G401.6 (cell line): ENCODE data around the gene CYP4F22.
A peak's percentile ranks its signal among the peaks of the same experiment; 100 is the strongest.
"Not testable (repeated sequence)": the region's sequence is repeated elsewhere in the genome, so short reads cannot be mapped to it uniquely, and the experiment has no call there.

Experiments
- FAIRE-seq: peaks from 2 replicates; lab custom pipeline; 2012; peaks lifted over from hg19 to GRCh38; lab: Jason Lieb, UNC

CYP4F22 gene

DNA sequence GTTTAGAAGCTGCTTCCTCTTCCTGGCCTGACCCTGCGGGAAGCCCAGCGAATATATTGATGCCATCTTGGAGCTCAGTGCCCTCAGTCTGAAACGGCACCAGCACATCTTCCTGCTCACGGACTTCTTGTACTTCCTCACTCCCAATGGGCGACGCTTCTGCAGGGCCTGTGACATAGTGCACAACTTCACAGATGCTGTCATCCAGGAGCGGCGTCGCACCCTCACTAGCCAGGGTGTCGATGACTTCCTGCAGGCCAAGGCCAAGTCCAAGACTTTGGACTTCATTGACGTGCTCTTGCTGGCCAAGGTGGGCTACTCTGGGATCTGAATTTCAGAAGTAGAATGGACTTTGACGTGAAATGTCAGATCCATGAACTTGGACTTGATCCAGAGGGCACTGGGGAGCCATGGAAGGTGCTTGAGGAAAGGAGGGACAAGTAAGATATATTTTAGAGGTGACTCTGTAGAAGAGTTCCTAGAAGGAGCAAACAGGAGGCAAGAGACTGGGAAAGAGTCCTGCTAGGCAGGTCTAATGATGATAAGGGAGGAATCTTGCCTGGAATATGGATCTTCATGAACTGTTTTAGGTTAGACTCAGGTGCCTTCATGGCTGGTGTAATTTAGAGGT, 68.3 kb downstream of the CYP4F22 start:
- FAIRE-seq, result no peak

GRCh38 chr19:15577184-15577771, 69.0 kb downstream of the CYP4F22 start:
- FAIRE-seq, result no peak

- no peak for FAIRE-seq
Measured at GRCh38 chr19:15583346-15583745, 75.0 kb downstream of the CYP4F22 start.

GRCh38 chr19:15584095-15584494, 75.8 kb downstream of the CYP4F22 start:
- no peak for FAIRE-seq

DNA sequence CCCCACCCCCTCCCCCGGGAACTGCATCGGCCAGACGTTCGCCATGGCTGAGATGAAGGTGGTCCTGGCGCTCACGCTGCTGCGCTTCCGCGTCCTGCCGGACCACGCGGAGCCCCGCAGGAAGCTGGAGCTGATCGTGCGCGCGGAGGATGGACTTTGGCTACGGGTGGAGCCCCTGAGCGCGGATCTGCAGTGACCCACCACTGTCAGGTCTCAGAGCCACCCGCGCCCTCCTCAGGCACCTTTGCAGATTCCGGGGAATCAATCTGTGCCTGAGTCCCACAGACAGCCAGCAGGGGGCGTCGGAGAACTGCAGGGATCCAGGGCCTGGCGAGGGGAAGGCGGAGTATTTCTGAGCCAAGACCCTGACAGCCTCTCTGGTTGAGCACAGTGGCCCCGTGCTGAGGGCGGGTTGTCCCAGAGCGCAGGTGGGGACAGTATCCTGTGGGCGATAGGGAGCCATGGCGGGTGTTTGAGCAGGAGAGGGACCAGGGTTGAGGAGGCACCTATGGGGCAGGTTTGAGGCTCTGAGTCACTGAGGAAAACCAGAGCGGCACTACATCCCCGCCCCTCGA, 76.3 kb downstream of the CYP4F22 start:
- FAIRE-seq, result peak; percentile 45

DNA sequence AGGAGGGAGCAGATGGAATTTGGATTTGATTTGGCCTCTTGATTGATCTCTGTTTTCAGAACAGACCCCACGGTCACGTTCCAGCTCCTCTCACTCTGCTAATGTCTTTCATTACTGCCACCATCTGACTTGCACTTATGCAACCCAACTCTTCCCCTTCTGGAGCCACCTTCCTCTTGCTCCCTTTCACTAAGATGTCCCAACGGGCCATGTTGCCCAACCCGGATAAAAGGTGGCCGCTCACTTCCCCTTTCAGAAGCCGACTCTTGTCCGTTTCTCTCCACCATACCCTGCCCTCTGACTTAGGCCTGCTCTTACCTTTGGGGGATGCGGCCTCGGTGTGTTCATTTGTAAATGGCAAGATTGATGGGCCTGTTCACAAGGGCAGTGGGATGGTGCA, 79.3 kb downstream of the CYP4F22 start:
- no peak for FAIRE-seq

DNA sequence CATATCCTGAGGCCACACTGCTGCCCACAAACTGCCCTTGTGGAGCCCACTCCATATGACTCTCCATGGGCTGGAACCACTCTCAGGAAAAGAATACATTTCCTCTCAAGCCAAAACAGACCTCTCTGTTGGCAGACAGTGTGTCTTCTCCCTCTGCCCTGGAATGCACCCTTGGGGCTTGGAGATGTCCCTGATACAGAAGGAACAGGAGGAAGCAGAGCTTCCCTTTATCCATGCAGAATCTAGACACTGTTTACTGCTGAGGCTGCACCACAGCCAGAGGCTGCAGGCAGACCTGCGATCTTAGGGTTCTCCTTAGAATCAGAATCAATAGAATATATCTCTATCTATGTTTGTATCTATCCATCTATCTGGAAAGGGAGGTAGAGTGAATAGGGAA, 79.9 kb downstream of the CYP4F22 start:
- FAIRE-seq, result no peak

- FAIRE-seq, result no peak
Measured at GRCh38 chr19:15589760-15590451, 81.6 kb downstream of the CYP4F22 start.

DNA sequence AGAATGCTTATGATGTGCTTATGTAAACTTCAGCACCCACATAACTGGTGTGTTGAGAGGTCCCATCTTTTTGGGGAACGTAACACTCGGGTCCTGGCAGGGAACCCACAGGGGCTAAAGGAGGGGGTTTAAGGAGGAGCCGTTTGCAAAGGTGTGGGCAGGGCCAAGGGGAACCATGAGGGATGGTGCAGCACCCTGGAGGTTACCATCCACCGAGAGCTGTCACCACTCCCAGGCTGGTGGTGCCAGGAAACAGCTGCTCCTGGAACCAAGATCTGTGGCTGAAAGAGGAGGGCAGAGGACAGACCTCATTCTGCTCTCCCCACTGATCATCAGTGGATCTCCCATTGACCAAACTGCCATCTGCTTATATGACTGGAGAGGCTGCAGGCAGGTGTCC, 83.5 kb downstream of the CYP4F22 start:
- no peak for FAIRE-seq

DNA sequence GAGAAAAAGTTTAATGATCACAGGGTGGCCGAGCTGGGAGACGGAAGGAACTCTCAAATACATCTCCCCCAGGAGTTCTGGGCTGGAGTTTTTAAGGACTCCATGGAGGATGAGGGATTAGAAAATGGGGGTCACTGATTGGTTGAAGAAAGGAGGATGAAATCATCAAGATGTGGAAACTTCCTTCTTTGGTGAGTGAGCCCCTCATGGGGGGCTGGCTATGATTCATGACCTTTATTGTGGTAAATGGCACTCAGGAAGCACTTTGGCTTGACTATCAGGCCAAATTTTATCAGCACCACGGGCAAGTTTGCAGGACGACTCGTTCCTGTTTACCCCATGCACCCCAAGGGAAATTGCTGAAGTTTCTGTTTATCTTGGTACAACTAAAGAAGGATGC, 84.2 kb downstream of the CYP4F22 start:
- not testable (repeated sequence) for FAIRE-seq

DNA sequence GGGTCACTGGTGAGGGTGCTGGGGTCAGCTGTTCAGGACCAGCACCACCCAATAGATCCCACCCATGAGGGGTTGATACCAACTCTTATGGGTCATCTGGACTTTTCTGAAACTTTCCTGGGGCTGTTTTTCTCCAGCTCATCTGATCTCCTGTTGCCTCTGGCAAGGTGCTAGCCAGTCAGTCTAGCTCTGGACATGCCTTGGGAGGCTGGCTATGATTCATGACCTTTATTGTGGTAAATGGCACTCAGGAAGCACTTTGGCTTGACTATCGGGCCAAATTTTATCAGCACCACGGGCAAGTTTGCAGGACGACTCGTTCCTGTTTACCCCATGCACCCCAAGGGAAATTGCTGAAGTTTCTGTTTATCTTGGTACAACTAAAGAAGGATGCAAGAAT, 85.4 kb downstream of the CYP4F22 start:
- not testable (repeated sequence) for FAIRE-seq

GRCh38 chr19:15595069-15595468, 86.7 kb downstream of the CYP4F22 start:
- no peak for FAIRE-seq
